Measurements from ENCODE around the gene METTL25. TPM values are rescaled to one million over a fixed set of nuclear protein-coding genes. Genes with fewer than 3 reads are reported as not detected.
"Not testable (repeated sequence)": the region's sequence is repeated elsewhere in the genome, so short reads cannot be mapped to it uniquely, and the experiment has no call there.

The METTL25 gene
- total RNA-seq, 2 experiments from 2014 or later, result 8.0 to 12.5 TPM

GRCh38 chr12:82359115-82359478 lies 768 bp downstream of the METTL25 start:
- H3K27ac ChIP-seq (ENCODE audit: low read depth, low read length, poor library complexity, severe bottlenecking), result no peak overlapping the region
- H3K36me3 ChIP-seq (ENCODE audit: insufficient read depth, low read length), result peaks cover 32% of the 10 kb centered on the region
- H3K4me2 ChIP-seq (ENCODE audit: low read length), result peak overlapping the region; percentile 88
- peak; percentile 36 for DNase-seq (ENCODE audit: low spot score)
- H3K4me3 ChIP-seq (ENCODE audit: low read depth, low read length, poor library complexity, severe bottlenecking), result peak overlapping the region; percentile 94
- POLR2A ChIA-PET, result interaction anchor here (1.2 kb wide), 1 partner anchor 326 kb away, joined by 7 read pairs; no protein-coding TSS in a partner anchor
- peak overlapping the region; percentile 80 for H2AFZ ChIP-seq (ENCODE audit: low read length)
- CTCF ChIA-PET (ENCODE audit: unreplicated experiment), result no interaction called here
- H3K79me2 ChIP-seq (ENCODE audit: insufficient read depth, low read depth, low read length), result peaks cover 51% of the 10 kb centered on the region
- TF ChIP-seq CTCF (conservative IDR thresholded peaks at IDR 0.05; ENCODE audit: low read length) (no peak), EZH2phosphoT487 (IDR thresholded peaks at IDR 0.05; ENCODE audit: borderline replicate concordance, low read depth, low read length) (no peak)
- no TSS peak for BruUV-seq (replicated peaks)
- no peaks in the 10 kb centered on the region for H3K9me3 ChIP-seq (ENCODE audit: low read length)
- peaks cover 18% of the 10 kb centered on the region for H3K4me1 ChIP-seq (ENCODE audit: insufficient read depth, low read length, poor library complexity, severe bottlenecking)
- intact Hi-C loops (cut with micrococcal nuclease; ENCODE audit: unreplicated experiment), result no loop called here
- no peaks in the 10 kb centered on the region for H4K20me1 ChIP-seq (ENCODE audit: insufficient read depth, low read length)
- H3K9me2 ChIP-seq (ENCODE audit: insufficient read depth, low read length), result no peaks in the 10 kb centered on the region

- H3K9me2 ChIP-seq (ENCODE audit: insufficient read depth, low read length); H4K20me1 ChIP-seq (ENCODE audit: insufficient read depth, low read length); H3K9me3 ChIP-seq (ENCODE audit: low read length); intact Hi-C loops (cut with micrococcal nuclease; ENCODE audit: unreplicated experiment); BruUV-seq (replicated peaks); DNase-seq (ENCODE audit: low spot score); H3K4me3 ChIP-seq (ENCODE audit: low read depth, low read length, poor library complexity, severe bottlenecking); H3K4me2 ChIP-seq (ENCODE audit: low read length); H2AFZ ChIP-seq (ENCODE audit: low read length); CTCF ChIA-PET (ENCODE audit: unreplicated experiment); H3K27ac ChIP-seq (ENCODE audit: low read depth, low read length, poor library complexity, severe bottlenecking): not testable (repeated sequence)
- POLR2A ChIA-PET, result interaction anchor here (0.6 kb wide), 1 partner anchor 659 kb away, joined by 3 read pairs; no protein-coding TSS in a partner anchor
- Histone ChIP-seq H3K36me3 (ENCODE audit: insufficient read depth, low read length) (peaks cover 15% of the 10 kb centered on the region), H3K79me2 (ENCODE audit: insufficient read depth, low read depth, low read length) (peaks cover 36% of the 10 kb centered on the region), H3K4me1 (ENCODE audit: insufficient read depth, low read length, poor library complexity, severe bottlenecking) (peaks cover 18% of the 10 kb centered on the region)
Measured at GRCh38 chr12:82360834-82361233, 2.5 kb downstream of the METTL25 start.

- no peak overlapping the region for H2AFZ ChIP-seq (ENCODE audit: low read length)
- peaks cover 30% of the 10 kb centered on the region for H3K79me2 ChIP-seq (ENCODE audit: insufficient read depth, low read depth, low read length)
- no peaks in the 10 kb centered on the region for H3K9me3 ChIP-seq (ENCODE audit: low read length)
- H3K4me3 ChIP-seq (ENCODE audit: low read depth, low read length, poor library complexity, severe bottlenecking), result no peak overlapping the region
- H4K20me1 ChIP-seq (ENCODE audit: insufficient read depth, low read length), result no peaks in the 10 kb centered on the region
- intact Hi-C loops (cut with micrococcal nuclease; ENCODE audit: unreplicated experiment), result no loop called here
- H3K4me1 ChIP-seq (ENCODE audit: insufficient read depth, low read length, poor library complexity, severe bottlenecking), result peaks cover 13% of the 10 kb centered on the region
- no peak for DNase-seq (ENCODE audit: low spot score)
- POLR2A ChIA-PET, result interaction anchor here (0.6 kb wide), 1 partner anchor 660 kb away, joined by 3 read pairs; no protein-coding TSS in a partner anchor
- no peak overlapping the region for H3K27ac ChIP-seq (ENCODE audit: low read depth, low read length, poor library complexity, severe bottlenecking)
- no TSS peak for BruUV-seq (replicated peaks)
- H3K9me2 ChIP-seq (ENCODE audit: insufficient read depth, low read length), result no peaks in the 10 kb centered on the region
- no peak overlapping the region for H3K4me2 ChIP-seq (ENCODE audit: low read length)
- TF ChIP-seq CTCF (conservative IDR thresholded peaks at IDR 0.05; ENCODE audit: low read length), result no peak
- no peak for TF ChIP-seq EZH2phosphoT487 (IDR thresholded peaks at IDR 0.05; ENCODE audit: borderline replicate concordance, low read depth, low read length)
- H3K36me3 ChIP-seq (ENCODE audit: insufficient read depth, low read length), result peaks cover 8% of the 10 kb centered on the region
- CTCF ChIA-PET (ENCODE audit: unreplicated experiment), result interaction anchor here (0.6 kb wide), 1 partner anchor 13 kb away, joined by 3 read pairs; no protein-coding TSS in a partner anchor
Measured at GRCh38 chr12:82361461-82361915, 3.2 kb downstream of the METTL25 start.
